GM23338 (cell line): ENCODE measurements around the gene ZC3H13.

Experiments
- CREB1 ChIP-seq: fragments of 250-450 bp; sonication (Bioruptor Pico); IDR thresholded peaks from 2 replicates; pipeline ENCODE4 v1.5.0; 2020; ENCODE audit warnings: low read depth, mild to moderate bottlenecking, moderate library complexity
- CTCF ChIP-seq, 2 experiments: fragments of 200-600 bp in 1 of 2; sonication (generic) in 1 of 2; conservative IDR thresholded peaks; 2 replicates each; pipeline versions ENCODE4 v1.5.1 to v1.6.1; 2016 to 2017; ENCODE audit warnings: antibody characterized with exemption in 2 of 2, low read depth in 2 of 2, mild to moderate bottlenecking in 2 of 2, moderate library complexity in 1 of 2
- EZH2 ChIP-seq: fragments of 200-600 bp; sonication (generic); IDR thresholded peaks from one replicate; pipeline ENCODE4 v1.8.0; 2017; ENCODE audit warnings: antibody characterized with exemption, mild to moderate bottlenecking, low read depth; ENCODE audit not compliant: unreplicated experiment
- EZH2phosphoT487 ChIP-seq: fragments of 200-600 bp; sonication (generic); IDR thresholded peaks from one replicate; pipeline ENCODE4 v1.8.1; 2018; ENCODE audit warnings: antibody characterized with exemption; ENCODE audit not compliant: unreplicated experiment
- JUNB ChIP-seq: IDR thresholded peaks from one replicate; pipeline ENCODE4 v1.6.1; 2016; ENCODE audit warnings: antibody characterized with exemption; ENCODE audit not compliant: unreplicated experiment
- POLR2AphosphoS5 ChIP-seq: IDR thresholded peaks from 2 replicates; pipeline ENCODE4 v1.6.1; 2016; ENCODE audit warnings: antibody characterized with exemption, low read depth
- STAT1 ChIP-seq: IDR thresholded peaks from one replicate; pipeline ENCODE4 v1.6.1; 2016; ENCODE audit warnings: antibody characterized with exemption; ENCODE audit not compliant: unreplicated experiment
- ZNF114 ChIP-seq: fragments of 250-450 bp; sonication (Bioruptor Pico); IDR thresholded peaks from 2 replicates; pipeline ENCODE4 v1.5.0; 2020; ENCODE audit warnings: mild to moderate bottlenecking, moderate library complexity
- TF ChIP-seq, protein P1 (sequence below): IDR thresholded peaks from one replicate; pipeline ENCODE4 v1.6.1; 2018; ENCODE audit warnings: antibody characterized with exemption; ENCODE audit not compliant: unreplicated experiment
- TF ChIP-seq, protein P2 (sequence below): fragments of 250-450 bp; sonication (Bioruptor Pico); IDR thresholded peaks from 2 replicates; pipeline ENCODE4 v1.5.0; 2020; ENCODE audit warnings: mild to moderate bottlenecking, moderate library complexity
- TF ChIP-seq, protein P3 (sequence below): IDR thresholded peaks from 2 replicates; pipeline ENCODE4 v1.6.1; 2016; ENCODE audit warnings: antibody characterized with exemption

GRCh38 chr13:45943120-45943519 is 109.4 kb downstream of the ZC3H13 start:
- TF ChIP-seq, protein P1, sequence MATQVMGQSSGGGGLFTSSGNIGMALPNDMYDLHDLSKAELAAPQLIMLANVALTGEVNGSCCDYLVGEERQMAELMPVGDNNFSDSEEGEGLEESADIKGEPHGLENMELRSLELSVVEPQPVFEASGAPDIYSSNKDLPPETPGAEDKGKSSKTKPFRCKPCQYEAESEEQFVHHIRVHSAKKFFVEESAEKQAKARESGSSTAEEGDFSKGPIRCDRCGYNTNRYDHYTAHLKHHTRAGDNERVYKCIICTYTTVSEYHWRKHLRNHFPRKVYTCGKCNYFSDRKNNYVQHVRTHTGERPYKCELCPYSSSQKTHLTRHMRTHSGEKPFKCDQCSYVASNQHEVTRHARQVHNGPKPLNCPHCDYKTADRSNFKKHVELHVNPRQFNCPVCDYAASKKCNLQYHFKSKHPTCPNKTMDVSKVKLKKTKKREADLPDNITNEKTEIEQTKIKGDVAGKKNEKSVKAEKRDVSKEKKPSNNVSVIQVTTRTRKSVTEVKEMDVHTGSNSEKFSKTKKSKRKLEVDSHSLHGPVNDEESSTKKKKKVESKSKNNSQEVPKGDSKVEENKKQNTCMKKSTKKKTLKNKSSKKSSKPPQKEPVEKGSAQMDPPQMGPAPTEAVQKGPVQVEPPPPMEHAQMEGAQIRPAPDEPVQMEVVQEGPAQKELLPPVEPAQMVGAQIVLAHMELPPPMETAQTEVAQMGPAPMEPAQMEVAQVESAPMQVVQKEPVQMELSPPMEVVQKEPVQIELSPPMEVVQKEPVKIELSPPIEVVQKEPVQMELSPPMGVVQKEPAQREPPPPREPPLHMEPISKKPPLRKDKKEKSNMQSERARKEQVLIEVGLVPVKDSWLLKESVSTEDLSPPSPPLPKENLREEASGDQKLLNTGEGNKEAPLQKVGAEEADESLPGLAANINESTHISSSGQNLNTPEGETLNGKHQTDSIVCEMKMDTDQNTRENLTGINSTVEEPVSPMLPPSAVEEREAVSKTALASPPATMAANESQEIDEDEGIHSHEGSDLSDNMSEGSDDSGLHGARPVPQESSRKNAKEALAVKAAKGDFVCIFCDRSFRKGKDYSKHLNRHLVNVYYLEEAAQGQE, result no peak
- TF ChIP-seq CREB1 (CRISPR knock-in tag) (no peak), CTCF (conservative IDR thresholded peaks at IDR 0.05; ENCODE audit: low read depth in 2 of 2) (no peak), POLR2AphosphoS5 (no peak), EZH2 (no peak), EZH2phosphoT487 (no peak), JUNB (no peak), ZNF114 (CRISPR knock-in tag) (no peak), STAT1 (no peak)
- TF ChIP-seq, protein P2, sequence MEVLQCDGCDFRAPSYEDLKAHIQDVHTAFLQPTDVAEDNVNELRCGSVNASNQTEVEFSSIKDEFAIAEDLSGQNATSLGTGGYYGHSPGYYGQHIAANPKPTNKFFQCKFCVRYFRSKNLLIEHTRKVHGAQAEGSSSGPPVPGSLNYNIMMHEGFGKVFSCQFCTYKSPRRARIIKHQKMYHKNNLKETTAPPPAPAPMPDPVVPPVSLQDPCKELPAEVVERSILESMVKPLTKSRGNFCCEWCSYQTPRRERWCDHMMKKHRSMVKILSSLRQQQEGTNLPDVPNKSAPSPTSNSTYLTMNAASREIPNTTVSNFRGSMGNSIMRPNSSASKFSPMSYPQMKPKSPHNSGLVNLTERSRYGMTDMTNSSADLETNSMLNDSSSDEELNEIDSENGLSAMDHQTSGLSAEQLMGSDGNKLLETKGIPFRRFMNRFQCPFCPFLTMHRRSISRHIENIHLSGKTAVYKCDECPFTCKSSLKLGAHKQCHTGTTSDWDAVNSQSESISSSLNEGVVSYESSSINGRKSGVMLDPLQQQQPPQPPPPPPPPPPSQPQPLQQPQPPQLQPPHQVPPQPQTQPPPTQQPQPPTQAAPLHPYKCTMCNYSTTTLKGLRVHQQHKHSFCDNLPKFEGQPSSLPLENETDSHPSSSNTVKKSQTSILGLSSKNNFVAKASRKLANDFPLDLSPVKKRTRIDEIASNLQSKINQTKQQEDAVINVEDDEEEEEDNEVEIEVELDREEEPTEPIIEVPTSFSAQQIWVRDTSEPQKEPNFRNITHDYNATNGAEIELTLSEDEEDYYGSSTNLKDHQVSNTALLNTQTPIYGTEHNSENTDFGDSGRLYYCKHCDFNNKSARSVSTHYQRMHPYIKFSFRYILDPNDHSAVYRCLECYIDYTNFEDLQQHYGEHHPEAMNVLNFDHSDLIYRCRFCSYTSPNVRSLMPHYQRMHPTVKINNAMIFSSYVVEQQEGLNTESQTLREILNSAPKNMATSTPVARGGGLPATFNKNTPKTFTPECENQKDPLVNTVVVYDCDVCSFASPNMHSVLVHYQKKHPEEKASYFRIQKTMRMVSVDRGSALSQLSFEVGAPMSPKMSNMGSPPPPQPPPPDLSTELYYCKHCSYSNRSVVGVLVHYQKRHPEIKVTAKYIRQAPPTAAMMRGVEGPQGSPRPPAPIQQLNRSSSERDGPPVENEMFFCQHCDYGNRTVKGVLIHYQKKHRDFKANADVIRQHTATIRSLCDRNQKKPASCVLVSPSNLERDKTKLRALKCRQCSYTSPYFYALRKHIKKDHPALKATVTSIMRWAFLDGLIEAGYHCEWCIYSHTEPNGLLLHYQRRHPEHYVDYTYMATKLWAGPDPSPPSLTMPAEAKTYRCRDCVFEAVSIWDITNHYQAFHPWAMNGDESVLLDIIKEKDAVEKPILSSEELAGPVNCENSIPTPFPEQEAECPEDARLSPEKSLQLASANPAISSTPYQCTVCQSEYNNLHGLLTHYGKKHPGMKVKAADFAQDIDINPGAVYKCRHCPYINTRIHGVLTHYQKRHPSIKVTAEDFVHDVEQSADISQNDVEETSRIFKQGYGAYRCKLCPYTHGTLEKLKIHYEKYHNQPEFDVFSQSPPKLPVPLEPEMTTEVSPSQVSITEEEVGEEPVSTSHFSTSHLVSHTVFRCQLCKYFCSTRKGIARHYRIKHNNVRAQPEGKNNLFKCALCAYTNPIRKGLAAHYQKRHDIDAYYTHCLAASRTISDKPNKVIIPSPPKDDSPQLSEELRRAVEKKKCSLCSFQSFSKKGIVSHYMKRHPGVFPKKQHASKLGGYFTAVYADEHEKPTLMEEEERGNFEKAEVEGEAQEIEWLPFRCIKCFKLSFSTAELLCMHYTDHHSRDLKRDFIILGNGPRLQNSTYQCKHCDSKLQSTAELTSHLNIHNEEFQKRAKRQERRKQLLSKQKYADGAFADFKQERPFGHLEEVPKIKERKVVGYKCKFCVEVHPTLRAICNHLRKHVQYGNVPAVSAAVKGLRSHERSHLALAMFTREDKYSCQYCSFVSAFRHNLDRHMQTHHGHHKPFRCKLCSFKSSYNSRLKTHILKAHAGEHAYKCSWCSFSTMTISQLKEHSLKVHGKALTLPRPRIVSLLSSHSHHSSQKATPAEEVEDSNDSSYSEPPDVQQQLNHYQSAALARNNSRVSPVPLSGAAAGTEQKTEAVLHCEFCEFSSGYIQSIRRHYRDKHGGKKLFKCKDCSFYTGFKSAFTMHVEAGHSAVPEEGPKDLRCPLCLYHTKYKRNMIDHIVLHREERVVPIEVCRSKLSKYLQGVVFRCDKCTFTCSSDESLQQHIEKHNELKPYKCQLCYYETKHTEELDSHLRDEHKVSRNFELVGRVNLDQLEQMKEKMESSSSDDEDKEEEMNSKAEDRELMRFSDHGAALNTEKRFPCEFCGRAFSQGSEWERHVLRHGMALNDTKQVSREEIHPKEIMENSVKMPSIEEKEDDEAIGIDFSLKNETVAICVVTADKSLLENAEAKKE (CRISPR knock-in tag), result no peak
- TF ChIP-seq, protein P3, sequence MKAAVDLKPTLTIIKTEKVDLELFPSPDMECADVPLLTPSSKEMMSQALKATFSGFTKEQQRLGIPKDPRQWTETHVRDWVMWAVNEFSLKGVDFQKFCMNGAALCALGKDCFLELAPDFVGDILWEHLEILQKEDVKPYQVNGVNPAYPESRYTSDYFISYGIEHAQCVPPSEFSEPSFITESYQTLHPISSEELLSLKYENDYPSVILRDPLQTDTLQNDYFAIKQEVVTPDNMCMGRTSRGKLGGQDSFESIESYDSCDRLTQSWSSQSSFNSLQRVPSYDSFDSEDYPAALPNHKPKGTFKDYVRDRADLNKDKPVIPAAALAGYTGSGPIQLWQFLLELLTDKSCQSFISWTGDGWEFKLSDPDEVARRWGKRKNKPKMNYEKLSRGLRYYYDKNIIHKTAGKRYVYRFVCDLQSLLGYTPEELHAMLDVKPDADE, result no peak
